Mammary epithelial cell (primary cell): ENCODE measurements around the gene SOX1.

Experiments used
- CTCF ChIP-seq, 2 donors: IDR thresholded peaks in 1 of 2; conservative IDR thresholded peaks in 1 of 2; 2 replicates each; pipeline ENCODE4 v1.5.1; 2011 to 2012; ENCODE audit warnings: inconsistent platforms in 2 of 2, low read length in 2 of 2, mild to moderate bottlenecking in 2 of 2, control low read depth in 1 of 2, low read depth in 1 of 2; ENCODE audit not compliant: insufficient read depth in 1 of 2; ENCODE audit errors: extremely low read depth in 1 of 2
- EZH2 ChIP-seq: IDR thresholded peaks from 2 replicates; pipeline ENCODE4 v1.6.1; 2012; ENCODE audit warnings: low read length, inconsistent platforms, borderline replicate concordance

- no peak for TF ChIP-seq EZH2
- TF ChIP-seq CTCF (conservative IDR thresholded peaks at IDR 0.05 in 1 of 2, IDR thresholded peaks at IDR 0.05 in 1 of 2; ENCODE audit: extremely low read depth in 1 of 2, insufficient read depth in 1 of 2, low read depth in 1 of 2, low read length in 2 of 2) = no peak
These were observed 38.5 kb upstream of the SOX1 start for GRCh38 chr13:112028481-112028880.
